Neutrophil (primary cell): ENCODE measurements around the gene TMPRSS7.

ENCODE experiments used
- H3K27ac ChIP-seq: fragments of 200-600 bp; sonication (generic); 2 replicates; pipeline ENCODE4 v1.5.1; 2016; ENCODE audit warnings: mild to moderate bottlenecking, moderate library complexity
- H3K27me3 ChIP-seq: fragments of 200-600 bp; sonication (generic); 2 replicates; pipeline ENCODE4 v1.6.0; 2016; ENCODE audit warnings: mild to moderate bottlenecking
- H3K36me3 ChIP-seq: fragments of 200-600 bp; sonication (generic); 2 replicates; pipeline ENCODE4 v1.5.1; 2017
- H3K4me1 ChIP-seq, 2 experiments: fragments of 200-600 bp in 1 of 2; sonication (generic) in 1 of 2; 1 replicate in 1 of 2; 2 replicates in 1 of 2; pipeline versions ENCODE4 v1.5.1 to v1.6.1; 2013 to 2016; ENCODE audit warnings: low read depth in 1 of 2, low read length in 1 of 2, mild to moderate bottlenecking in 1 of 2, moderate library complexity in 1 of 2; ENCODE audit not compliant: control insufficient read depth in 1 of 2, insufficient read depth in 1 of 2
- H3K4me3 ChIP-seq, 2 experiments: fragments of 200-600 bp in 1 of 2; sonication (generic) in 1 of 2; 1 replicate in 1 of 2; 2 replicates in 1 of 2; pipeline ENCODE4 v1.5.1; 2013 to 2016; ENCODE audit warnings: low read depth in 1 of 2, low read length in 1 of 2, mild to moderate bottlenecking in 1 of 2, moderate library complexity in 1 of 2
- H3K9me3 ChIP-seq: fragments of 200-600 bp; sonication (generic); 2 replicates; pipeline ENCODE4 v1.5.1; 2016
- CTCF ChIP-seq: fragments of 200-600 bp; sonication (generic); IDR thresholded peaks from 2 replicates; pipeline ENCODE4 v1.5.1; 2016; ENCODE audit warnings: antibody characterized with exemption

The TMPRSS7 gene

GRCh38 chr3:112074006-112074405 is 39.5 kb downstream of the TMPRSS7 start:
- H3K4me1 ChIP-seq = no peaks in the 10 kb centered on the region
- H3K4me3 ChIP-seq = no peak overlapping the region
- TF ChIP-seq CTCF = no peak
- H3K27me3 ChIP-seq = peaks cover 44% of the 10 kb centered on the region
- H3K36me3 ChIP-seq = no peaks in the 10 kb centered on the region
- H3K27ac ChIP-seq = no peak overlapping the region
- no peaks in the 10 kb centered on the region for H3K9me3 ChIP-seq

GRCh38 chr3:112074616-112075497 is 40.3 kb downstream of the TMPRSS7 start:
- Histone ChIP-seq H3K27me3 (peaks cover 52% of the 10 kb centered on the region), H3K36me3 (no peaks in the 10 kb centered on the region), H3K4me1 (no peaks in the 10 kb centered on the region), H3K27ac (no peak overlapping the region), H3K9me3 (no peaks in the 10 kb centered on the region), H3K4me3 (no peak overlapping the region)
- TF ChIP-seq CTCF = no peak

- H3K4me1 ChIP-seq = no peaks in the 10 kb centered on the region
- peaks cover 69% of the 10 kb centered on the region for H3K27me3 ChIP-seq
- H3K9me3 ChIP-seq = no peaks in the 10 kb centered on the region
- no peaks in the 10 kb centered on the region for H3K36me3 ChIP-seq
- TF ChIP-seq CTCF = no peak
- no peak overlapping the region for H3K4me3 ChIP-seq
- no peak overlapping the region for H3K27ac ChIP-seq
These were observed 43.9 kb downstream of the TMPRSS7 start for GRCh38 chr3:112078125-112079083.

- Histone ChIP-seq H3K4me3 (no peak overlapping the region), H3K36me3 (no peaks in the 10 kb centered on the region), H3K27me3 (peaks cover 76% of the 10 kb centered on the region), H3K4me1 (peaks cover 15 to 19% of the 10 kb centered on the region in 2 experiments), H3K27ac (no peak overlapping the region), H3K9me3 (no peaks in the 10 kb centered on the region)
- TF ChIP-seq CTCF = no peak
These were observed 48.7 kb downstream of the TMPRSS7 start for GRCh38 chr3:112083239-112083638.

- peaks cover 81% of the 10 kb centered on the region for H3K27me3 ChIP-seq
- H3K36me3 ChIP-seq = no peaks in the 10 kb centered on the region
- H3K9me3 ChIP-seq = no peaks in the 10 kb centered on the region
- no peak for TF ChIP-seq CTCF
- no peak overlapping the region for H3K4me3 ChIP-seq
- H3K4me1 ChIP-seq = peaks cover 16 to 19% of the 10 kb centered on the region in 2 experiments
- no peak overlapping the region for H3K27ac ChIP-seq
These were observed 50.6 kb downstream of the TMPRSS7 start for GRCh38 chr3:112084980-112085705.
